Bronchial epithelial cell (primary cell): ENCODE results near the gene PBX1. TPM values are rescaled to one million over a fixed set of nuclear protein-coding genes. Genes with fewer than 3 reads are reported as not detected.

ENCODE experiments used
- DNase-seq: peaks from one replicate; pipeline ENCODE4 v3.0.0-alpha.2; 2010; ENCODE audit warnings: low read depth
- FAIRE-seq: peaks from 2 replicates; lab custom pipeline; 2011; peaks lifted over from hg19 to GRCh38; lab: Jason Lieb, UNC
- H3K27me3 ChIP-seq: 2 replicates; pipeline ENCODE4 v1.5.1; 2011; ENCODE audit warnings: low read length; ENCODE audit not compliant: control insufficient read depth, insufficient read depth
- H3K36me3 ChIP-seq: 2 replicates; pipeline ENCODE4 v1.5.1; 2011; ENCODE audit warnings: low read length; ENCODE audit not compliant: control insufficient read depth, insufficient read depth
- H3K4me3 ChIP-seq: 2 replicates; pipeline ENCODE4 v1.5.1; 2011; ENCODE audit warnings: mild to moderate bottlenecking, low read depth, low read length, control low read depth
- total RNA-seq: library from RNA; depleted of rRNA; stranded (reverse); fragments of >200 nt; gene quantifications from 2 replicates; pipeline ENCODE4 v1.2.1, GENCODE V29; 2014
- TF ChIP-seq, protein P1 (sequence below): IDR thresholded peaks from 2 replicates; pipeline ENCODE4 v1.5.1; 2011; ENCODE audit warnings: mild to moderate bottlenecking, moderate library complexity, low read length, control low read depth, inconsistent platforms; ENCODE audit not compliant: insufficient read depth, severe bottlenecking

The PBX1 gene
- total RNA-seq, 1 donor from 2014 or later, result 3.2 TPM

DNA sequence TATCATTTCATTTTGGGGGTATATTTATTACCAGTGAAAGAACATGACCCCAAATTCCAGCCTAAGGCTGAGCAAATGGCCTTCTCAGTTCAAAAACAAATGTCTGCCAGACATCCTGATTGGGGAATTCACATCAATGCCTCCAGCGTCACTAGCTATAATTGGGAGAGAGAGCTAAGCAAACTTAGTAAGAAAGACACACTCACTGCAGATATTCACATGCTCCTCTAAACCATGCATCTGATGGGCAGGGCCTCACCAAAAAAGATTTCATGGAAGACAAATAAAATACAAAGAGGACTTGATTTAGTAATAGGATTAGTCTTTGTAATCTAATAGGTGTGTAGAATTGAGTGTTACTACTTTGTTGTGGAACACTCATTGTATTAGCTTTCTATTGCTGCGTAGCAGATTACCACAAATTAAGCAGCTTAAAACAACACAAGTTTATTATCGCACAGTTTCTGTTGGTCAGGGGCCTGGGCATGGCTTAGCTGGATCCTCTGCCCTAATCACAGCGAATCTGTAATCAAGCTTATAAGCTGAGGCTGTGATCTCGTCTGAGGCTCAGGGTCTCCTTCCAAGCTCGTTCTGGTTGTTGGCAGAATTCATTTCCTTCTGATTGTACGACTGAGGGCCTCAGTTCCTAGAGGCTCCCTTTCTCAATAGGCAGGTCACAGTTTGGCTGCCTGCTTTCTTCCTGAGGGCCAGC, 243.0 kb downstream of the PBX1 start:
- H3K4me3 ChIP-seq, result no peak overlapping the region
- no peaks in the 10 kb centered on the region for H3K27me3 ChIP-seq
- H3K36me3 ChIP-seq, result no peaks in the 10 kb centered on the region
- no peak for FAIRE-seq
- DNase-seq, result no peak
- TF ChIP-seq, protein P1, sequence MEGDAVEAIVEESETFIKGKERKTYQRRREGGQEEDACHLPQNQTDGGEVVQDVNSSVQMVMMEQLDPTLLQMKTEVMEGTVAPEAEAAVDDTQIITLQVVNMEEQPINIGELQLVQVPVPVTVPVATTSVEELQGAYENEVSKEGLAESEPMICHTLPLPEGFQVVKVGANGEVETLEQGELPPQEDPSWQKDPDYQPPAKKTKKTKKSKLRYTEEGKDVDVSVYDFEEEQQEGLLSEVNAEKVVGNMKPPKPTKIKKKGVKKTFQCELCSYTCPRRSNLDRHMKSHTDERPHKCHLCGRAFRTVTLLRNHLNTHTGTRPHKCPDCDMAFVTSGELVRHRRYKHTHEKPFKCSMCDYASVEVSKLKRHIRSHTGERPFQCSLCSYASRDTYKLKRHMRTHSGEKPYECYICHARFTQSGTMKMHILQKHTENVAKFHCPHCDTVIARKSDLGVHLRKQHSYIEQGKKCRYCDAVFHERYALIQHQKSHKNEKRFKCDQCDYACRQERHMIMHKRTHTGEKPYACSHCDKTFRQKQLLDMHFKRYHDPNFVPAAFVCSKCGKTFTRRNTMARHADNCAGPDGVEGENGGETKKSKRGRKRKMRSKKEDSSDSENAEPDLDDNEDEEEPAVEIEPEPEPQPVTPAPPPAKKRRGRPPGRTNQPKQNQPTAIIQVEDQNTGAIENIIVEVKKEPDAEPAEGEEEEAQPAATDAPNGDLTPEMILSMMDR, result no peak

DNA sequence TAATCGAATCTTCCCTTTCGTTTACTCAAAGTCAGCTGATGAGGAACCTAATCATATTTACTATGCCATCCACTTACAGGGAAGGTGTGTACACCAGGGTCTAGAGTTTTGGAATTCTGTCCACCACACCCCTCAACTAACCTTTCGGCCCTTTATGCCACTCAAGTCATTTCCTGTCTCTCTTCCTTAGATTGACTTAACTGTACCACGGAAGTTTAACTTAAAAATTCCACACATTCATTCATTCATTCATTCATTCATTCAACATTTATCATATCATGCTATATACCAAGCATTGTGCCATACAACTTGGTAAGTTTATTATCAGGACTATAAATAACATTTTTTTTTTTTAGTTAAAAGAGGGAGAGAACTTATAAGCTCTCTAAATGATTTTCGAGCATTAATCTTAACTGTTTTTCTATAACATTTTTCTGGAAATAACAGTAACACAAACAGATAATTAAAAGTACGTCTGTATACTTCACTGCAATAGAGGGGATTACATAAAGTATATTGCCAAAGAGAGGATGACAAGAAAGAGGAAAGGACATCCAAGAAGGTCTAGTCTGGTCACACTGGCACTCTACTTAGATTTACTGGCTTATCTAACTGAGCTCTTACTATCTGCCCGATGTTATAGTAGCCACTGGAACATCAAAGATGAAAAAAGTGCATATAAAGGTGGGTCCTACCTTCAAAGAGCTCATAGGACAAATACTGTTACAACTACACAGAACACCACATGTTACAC, 243.7 kb downstream of the PBX1 start:
- Histone ChIP-seq H3K36me3 (no peaks in the 10 kb centered on the region), H3K4me3 (no peak overlapping the region), H3K27me3 (no peaks in the 10 kb centered on the region)
- DNase-seq (no peak), FAIRE-seq (no peak)
- TF ChIP-seq, protein P1, result no peak

DNA sequence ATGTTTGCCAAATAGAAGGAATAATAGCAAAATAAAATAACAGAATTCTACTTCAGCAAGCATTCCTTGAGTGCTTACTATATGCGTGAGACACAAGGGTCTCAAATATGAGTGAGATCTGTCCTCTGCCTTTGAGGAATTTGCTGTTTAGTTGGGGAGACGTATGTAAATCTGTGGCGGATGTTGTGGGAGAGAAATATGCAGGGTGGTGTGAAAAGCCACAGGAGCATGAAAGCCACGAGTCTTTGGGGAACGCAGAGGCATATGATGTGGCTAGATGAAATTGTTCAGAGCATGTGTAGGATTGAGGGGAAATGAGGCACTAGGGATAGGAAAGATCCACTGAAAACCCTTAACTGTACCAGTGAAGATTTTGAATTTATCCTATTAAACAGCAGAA, 244.4 kb downstream of the PBX1 start:
- no peaks in the 10 kb centered on the region for H3K36me3 ChIP-seq
- H3K27me3 ChIP-seq, result no peaks in the 10 kb centered on the region
- DNase-seq, result no peak
- TF ChIP-seq, protein P1, result no peak
- FAIRE-seq, result no peak
- H3K4me3 ChIP-seq, result no peak overlapping the region

DNA sequence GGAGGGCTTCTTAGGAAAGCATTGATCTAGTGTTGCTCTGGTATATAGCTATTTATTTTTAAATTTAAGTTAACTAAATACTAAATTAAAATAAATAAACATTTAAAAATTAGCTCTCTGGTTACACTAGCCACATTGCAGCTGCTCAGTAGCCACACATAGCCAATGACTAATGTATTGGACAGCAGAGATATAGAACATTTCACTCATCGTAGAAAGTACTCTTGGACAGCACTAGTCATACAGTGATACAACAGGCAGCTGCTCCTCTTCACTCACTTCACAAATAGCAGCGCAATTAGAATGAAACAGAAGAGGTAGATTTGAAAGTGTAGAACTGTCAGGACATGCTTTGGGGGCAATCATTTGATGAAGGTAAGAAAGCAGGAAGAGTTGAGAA, 245.4 kb downstream of the PBX1 start:
- H3K4me3 ChIP-seq, result no peak overlapping the region
- TF ChIP-seq, protein P1, result no peak
- DNase-seq (no peak), FAIRE-seq (no peak)
- no peaks in the 10 kb centered on the region for H3K36me3 ChIP-seq
- no peaks in the 10 kb centered on the region for H3K27me3 ChIP-seq

DNA sequence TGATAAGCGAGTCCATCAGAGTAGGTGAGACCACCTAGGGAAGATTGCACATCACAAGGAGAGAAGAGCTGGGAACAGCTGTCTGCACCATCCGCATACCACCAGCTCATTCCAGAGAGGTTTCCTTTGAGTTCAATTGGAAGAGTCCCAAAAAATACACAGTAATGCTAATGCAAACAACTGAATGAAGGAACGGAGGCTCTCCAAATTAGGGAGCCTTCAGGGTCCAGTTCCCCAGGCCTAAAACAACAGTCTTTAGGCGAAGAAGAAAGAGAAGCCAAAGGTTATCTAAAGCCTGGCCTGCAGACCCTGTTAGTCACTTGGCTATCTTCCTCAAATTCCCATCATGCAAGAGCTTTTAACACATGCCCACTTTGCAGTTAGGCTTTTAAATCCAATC, 246.4 kb downstream of the PBX1 start:
- H3K4me3 ChIP-seq, result no peak overlapping the region
- FAIRE-seq (no peak), DNase-seq (no peak)
- TF ChIP-seq, protein P1, result no peak
- no peaks in the 10 kb centered on the region for H3K27me3 ChIP-seq
- H3K36me3 ChIP-seq, result no peaks in the 10 kb centered on the region
